DMS53 treated with DMSO at 0.1 percent for 48 hours (cell line): Measurements from ENCODE around the gene ZKSCAN3.
A peak's percentile ranks its signal among the peaks of the same experiment; 100 is the strongest.
"Not testable (repeated sequence)": the region's sequence is repeated elsewhere in the genome, so short reads cannot be mapped to it uniquely, and the experiment has no call there.

Experiments
- DNase-seq: peaks from one replicate; lab custom pipeline; 2025; ENCODE audit not compliant: unreplicated experiment; lab: John Stamatoyannopoulos, UW

ZKSCAN3 gene

DNA sequence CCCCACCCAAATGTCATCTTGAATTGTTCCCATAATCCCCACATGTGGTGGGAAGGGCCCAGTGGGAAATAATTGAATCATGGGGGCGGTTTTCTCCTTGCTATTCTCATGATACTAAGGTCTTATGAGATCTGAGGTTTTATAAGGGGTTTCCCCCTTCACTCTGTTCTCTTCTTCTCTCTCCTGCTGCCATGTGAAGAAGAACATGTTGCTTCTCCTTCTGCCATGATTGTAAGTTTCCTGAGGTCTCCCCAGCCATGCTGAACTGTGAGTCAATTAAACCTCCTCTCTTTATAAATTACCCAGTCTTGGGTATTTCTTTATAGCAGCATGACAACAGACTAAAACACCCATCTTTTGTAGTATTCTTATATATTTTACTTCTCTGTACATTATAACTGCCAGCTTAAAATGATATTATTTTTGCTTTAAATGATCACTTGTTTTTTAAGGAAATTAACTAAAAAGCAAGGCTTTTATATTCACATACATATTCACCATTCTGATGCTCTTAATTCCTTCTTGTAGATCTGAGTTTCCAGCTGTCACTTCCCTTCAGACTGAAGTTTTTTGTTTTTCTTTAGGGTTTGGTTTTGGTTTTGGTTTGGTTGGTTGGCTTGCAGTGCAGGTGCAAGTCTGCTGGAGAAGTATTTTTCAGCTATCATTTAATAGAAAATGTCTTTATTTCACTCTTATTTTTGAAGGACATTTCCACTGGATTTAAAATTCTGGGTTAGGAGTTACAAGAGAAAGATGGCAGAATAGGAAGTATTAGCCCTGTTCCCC, 9.2 kb upstream of the ZKSCAN3 start:
- no peak for DNase-seq

DNA sequence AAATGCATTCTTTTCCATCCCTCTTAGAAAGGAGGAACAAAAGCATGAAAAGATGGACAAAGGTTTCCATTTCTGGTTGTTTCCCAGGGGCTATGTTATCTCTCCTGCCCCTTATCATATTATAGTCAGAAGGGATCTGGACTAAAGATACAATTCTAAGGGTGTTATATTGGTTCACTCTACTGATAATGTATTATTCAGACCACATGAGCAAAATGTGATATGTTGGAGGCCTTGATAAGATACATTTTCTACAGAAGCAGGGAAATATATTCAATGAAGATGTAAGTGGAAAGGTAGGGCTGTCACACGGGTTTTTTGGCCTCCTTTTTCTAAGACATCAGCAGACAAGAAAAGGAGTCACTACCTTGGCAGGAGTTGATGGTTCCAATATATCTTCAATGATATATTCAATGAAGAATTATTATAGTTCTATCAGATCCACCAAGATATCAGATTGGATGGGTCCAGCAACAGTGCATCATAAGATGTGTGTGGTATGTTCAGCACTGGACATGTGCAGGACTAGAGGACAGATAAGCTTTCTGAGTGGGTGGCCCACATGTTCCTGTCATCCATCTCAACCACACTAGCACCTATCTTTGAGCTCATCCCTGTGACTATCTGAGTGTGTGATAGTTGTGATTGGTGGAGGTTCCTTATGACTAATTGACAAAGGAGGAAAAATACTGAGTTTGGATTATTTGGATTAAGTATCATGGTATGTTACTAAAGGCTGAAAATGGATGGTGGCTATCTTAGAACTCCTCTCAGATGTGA, 5.7 kb upstream of the ZKSCAN3 start:
- DNase-seq, result no peak

DNA sequence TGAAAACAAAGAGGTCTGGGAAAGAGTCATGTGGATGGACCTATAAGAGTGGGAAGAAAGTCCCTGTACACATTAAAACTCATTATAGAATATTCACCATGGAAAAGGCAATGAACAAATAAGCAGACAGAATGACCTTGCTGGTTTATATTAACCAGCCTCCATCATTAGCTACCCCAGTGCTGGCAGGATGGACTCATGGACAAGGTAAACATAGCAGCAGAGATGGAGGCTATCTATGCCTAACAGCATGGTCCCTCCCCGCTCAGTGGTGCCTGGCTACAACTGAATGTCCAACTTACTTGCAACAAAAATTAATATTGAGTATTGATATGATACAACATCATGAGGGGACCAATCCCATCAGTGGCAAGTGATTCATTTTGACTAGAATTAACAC, 4.5 kb upstream of the ZKSCAN3 start:
- no peak for DNase-seq

DNA sequence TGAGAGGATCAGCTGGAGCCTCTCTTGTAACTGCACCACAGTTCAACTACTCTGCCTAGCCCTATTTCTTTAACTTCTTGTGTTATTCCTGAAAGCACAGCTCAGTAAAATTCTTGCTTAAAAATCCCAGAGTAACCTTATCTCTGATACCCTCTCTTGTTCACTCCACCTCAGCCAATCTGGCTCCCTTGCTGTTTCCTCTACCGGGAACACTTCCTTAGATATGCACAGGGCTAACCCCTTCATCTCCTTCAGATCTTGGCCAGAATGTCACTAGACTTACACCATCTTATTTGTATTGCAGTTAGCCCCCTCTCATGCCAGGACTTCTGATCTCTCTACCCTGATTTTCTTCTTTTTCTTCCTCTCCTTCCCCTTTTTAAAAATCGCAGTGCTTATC, 2.6 kb upstream of the ZKSCAN3 start:
- DNase-seq, result no peak

DNA sequence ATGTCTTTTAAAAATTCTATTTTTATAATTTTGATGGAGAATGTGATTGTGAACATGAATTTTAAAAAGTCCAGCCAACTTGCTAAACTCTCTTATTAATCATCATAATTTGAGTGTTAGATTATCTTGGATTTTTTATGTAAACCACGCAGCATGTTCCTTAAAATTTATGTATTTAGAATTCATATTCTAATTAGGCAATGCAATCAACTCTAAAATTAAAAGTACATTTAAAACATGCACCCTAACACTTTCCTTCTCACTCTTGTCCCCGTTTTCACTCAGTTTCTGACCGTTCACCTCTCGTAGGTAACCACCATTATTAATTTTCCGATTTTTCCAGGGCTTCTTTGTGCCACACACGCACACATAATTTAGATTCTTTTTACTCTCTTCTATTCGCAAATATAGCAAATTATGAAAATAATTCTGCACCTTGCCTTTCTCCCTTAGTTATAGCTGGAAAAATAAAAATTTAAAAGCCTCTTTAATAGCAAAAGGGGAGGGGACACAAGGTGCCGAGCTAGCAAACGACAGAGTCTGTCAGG, 329 bp upstream of the ZKSCAN3 start:
- no peak for DNase-seq

DNA sequence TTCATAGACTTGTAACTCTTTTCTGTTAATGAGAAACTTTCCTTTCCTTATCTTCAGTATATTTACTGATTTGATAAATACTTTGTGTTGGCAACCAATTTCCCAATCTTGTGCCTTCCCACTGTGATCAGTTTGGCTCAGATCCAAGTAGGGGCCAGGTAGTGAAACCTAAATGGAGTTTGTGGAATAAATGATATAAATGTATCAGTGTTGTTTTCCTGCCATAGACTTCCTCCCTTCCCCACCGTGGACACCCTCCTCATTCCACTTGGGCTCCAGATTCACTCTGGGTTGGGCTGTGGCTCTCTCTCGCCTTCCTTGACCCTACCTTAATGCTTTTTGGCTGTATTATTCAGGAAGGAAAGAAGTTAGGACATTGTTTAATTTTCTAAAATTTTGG, 1.3 kb downstream of the ZKSCAN3 start:
- DNase-seq, result no peak

DNA sequence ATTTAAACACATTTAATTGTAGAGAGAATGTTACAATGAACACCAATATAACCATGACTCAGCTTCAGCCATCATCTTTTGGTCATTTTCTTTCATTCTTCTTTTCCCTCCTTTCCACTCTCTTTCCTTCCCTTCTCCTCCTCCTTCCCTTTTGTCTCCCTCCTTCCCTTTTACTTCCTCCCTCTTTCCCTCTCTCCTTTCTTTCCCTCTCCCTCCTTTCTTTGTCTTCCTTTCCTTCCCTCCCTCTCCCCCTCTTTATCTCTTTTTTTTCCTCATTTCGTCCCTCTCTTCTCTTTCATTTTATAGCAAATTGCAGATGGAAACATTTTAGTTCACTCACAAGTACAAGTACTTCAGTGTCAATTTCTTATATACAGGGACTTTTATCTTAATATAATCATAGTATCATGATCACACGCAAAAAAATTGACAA, 1.8 kb downstream of the ZKSCAN3 start:
- no peak for DNase-seq

DNA sequence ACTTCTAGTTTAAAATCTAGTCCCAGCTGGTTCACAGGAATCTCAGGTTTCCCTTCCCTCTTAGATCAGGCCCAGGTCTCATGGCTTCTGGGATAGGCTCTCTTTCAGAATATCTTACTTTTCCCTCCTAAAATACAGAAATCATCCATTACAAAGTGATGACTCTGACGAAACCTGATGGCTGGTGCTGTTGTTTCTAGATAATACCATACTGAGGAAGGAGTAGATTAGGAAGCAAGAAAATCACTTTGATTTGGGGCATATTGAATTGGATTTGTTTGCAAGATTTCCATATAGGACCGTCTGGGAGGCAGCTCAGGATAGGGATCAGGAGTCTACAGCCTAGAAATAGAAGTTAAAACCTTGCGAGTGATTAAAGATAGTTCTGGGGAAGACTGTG, 3.6 kb downstream of the ZKSCAN3 start:
- DNase-seq, result peak; percentile 25

DNA sequence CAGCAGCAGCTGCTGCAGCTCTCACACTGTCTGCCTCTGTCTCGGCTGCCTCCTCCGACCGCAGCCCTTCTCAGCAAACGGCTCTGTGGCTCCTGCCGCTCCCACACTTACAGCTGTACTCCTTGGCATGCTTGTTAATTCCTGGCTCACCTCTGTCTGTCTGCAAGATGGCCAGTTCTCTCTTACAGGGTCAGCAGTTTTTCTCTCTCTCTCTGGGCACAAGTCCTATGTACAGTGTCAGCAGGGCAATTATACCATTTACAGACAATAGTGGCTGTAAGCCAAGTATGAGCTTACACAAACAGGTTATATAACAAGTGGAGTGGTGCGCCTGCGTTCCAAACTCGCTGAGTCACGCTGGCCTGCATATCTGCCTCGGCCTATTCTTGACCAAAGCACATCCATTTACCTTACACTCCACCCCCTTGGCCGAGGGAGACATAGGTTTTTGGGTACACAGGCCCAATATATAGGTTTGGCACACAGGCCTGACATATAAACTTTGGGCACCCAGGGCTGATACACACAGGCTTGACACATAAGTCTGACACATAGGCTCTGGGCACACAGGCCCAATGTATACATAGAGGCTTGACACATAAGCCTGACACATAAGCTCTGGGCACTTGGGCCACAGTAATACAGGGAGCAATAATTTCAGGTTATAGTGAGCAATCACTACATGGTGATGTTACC, 4.4 kb downstream of the ZKSCAN3 start:
- DNase-seq, result peak; percentile 87

DNA sequence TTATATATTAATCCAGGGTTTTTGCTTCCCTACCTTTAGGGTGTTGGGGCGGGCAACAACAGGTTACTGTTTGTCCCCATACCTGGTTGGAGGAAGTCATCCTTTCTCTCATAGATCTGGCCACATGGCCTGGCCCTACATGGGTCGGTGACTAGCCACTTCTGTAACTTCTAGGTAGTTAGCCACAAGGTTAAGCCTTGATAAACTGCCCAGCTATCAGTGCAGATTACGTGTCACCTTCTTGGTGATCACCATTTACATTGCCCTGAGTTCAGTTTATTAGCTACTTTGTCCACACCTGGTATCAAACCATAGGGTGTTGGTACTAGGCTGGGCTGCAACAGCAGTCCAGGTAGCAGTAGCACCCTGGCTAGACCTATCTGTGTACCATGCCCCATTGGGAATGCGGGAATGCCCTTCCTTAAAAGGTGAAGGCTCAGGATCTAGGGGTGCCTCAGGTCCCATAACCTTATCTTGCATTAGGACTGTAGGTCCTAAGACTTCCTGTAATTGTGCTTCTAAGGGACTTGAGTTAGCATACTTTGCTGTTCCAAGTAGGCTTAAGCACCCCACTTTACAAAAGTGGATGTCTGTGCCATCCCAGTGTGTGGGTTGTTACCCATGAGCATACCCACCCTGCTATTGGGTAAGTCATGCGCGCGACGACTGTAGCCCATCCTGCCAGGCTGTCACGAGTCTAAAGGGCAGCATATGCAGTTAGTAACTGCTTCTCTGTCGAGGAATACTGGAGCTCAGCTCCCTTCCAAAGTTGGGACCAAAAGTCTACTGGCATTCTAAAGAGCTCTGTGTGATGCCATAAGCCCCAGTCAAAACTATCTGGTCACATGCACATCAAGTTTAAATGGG, 5.2 kb downstream of the ZKSCAN3 start:
- no peak for DNase-seq

DNA sequence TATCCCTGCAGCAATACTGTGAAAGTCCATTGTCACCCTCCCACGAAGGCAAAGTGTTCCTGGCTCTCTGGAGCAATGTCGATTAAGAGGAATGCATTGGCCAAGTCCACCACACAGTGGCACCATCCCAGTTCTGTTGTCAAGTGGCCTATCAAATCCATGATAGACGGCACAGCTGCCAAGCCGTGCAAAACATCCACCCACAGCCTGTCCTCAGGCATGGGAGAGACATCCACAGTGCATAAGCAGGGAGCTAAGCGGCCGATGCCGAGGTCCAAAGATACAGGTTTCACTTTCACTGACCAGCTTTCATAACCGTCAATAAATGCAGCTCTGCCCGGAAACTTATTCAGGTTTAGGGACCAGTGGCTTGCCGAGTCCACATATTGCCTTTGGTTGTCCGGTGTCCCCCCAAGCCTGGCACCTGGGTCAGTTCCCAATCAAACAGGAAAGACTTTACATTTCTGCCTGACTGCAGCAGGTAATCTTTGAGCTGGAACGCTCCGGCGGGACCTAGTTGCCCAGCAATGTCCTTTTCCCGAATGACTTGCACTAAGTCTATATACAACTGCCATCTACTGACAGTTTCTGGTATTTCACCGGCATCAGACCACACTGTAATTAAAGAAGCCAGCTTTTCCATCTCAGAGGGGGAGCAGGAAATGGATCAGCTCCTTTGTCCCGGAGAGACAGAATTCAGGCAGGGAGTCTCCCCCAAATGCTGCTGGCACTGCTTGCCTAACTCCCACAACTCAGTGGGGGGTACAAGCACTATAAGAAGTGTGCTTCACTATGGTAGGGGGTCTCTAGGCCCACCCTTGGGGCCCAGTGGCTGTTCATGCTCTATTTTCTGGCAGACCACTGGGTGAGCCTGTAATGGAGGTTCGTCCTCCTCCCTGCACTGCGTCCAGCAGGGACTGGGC, 6.3 kb downstream of the ZKSCAN3 start:
- DNase-seq, result peak; percentile 94

DNA sequence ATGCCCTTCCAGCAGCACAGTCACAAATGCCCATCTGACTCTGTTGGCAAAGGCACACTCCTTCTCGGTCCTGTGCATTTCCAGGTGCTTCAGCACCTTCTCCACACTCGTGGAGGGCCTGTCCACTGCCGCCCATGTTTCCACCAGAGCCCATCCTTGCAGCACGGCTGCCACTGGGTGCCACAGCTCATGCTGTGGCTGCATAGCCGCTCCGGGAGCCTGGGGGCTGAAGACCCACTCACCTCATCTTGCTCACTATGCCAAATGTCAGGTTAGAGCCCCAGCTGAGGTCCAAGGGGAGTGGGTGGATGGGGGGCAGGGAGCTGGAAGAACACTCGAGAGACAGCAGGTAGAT, 6.9 kb downstream of the ZKSCAN3 start:
- DNase-seq, result no peak

DNA sequence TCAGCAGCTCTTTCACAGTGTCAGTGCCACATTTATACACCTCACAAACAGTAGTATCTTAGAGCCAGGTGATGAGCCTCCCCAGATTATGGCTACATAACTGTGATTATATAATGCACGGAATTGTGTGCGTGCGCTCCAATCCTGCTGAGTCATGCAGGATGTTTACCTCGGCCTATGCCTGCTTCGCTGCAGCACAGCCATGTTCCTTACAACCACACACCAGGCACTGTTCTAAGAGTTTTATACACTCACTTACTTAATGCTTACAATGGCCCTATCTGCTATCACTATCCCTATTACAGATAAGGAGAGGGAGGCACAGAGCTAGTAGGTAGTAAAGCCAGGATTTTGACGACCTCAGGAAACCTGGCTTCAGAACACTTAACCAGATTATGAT, 7.3 kb downstream of the ZKSCAN3 start:
- no peak for DNase-seq

DNA sequence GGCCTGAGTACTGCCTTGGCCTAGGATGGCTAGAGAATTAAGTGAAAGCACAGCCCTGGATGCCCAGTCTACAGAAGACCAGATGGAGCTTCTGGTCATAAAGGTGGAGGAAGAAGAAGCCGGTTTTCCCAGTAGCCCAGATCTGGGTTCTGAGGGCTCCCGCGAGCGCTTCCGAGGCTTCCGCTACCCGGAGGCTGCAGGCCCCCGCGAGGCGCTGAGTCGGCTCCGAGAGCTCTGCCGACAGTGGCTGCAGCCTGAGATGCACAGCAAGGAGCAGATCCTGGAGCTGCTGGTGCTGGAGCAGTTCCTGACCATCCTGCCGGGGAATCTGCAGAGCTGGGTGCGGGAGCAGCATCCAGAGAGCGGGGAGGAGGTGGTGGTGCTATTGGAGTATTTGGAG, 9.8 kb downstream of the ZKSCAN3 start:
- DNase-seq, result not testable (repeated sequence)

DNA sequence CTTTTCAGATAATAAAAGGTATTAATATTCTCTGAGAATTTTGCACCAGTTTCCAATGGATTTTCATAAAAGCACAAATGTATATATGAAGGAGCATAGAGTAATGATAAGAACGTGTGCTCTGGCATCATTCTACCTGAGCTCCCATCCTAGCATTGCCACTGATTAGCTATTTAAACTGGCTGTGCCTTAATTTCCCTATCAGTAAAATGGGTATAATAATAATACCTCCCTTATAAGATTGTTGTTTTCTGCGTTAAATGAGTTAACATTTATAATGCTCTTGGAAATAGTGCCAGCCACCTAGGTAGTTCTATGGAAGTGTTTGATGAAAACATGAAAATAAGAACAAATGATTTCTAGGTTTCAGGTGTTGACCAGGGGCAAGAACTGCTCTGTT, 11.2 kb downstream of the ZKSCAN3 start:
- DNase-seq, result no peak

DNA sequence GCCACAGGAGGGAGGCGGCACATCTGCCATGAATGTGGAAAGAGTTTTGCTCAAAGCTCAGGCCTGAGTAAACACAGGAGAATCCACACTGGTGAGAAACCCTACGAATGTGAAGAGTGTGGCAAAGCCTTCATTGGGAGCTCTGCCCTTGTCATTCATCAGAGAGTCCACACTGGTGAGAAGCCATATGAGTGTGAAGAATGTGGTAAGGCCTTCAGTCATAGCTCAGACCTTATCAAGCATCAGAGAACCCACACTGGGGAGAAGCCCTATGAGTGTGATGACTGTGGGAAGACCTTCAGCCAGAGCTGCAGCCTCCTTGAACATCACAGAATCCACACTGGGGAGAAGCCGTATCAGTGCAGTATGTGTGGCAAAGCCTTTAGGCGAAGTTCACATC, 15.8 kb downstream of the ZKSCAN3 start:
- DNase-seq, result not testable (repeated sequence)

DNA sequence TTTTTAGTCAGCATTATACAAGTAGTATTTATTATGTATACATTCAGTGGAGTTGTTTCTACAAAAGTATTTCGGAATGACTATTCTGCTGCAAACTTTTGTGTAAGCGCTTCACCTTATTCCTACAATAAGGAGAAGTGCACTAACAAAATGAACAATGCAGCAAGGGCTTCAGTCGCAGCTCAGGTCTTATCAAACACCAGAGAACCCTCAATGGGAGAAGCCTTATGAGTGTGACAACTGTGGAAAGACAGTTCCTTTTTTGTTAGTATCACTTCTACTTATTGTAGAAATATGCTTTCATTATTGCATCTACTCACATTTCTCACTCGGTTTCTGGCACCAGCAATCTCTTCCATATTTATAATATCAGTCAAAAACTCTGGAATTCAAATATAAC, 18.8 kb downstream of the ZKSCAN3 start:
- no peak for DNase-seq

DNA sequence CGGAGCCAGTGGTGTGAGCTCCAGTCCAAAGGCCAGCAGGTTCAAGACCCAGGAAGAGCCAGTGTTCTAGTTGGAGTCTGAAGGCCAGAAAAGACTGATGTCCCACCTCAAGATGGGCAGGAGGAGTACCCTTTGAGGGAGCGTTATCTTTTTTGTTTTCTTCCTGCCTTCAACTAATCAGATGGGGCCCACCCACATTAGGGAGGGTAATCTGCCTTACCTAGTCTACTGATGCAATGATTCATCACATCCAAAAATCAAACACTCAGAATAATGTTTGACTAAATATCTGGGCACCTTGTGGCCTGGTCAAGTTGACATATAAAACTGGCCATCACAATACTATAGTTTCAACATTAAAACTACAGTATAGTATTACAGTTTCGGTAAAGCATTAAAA, 19.7 kb downstream of the ZKSCAN3 start:
- no peak for DNase-seq

DNA sequence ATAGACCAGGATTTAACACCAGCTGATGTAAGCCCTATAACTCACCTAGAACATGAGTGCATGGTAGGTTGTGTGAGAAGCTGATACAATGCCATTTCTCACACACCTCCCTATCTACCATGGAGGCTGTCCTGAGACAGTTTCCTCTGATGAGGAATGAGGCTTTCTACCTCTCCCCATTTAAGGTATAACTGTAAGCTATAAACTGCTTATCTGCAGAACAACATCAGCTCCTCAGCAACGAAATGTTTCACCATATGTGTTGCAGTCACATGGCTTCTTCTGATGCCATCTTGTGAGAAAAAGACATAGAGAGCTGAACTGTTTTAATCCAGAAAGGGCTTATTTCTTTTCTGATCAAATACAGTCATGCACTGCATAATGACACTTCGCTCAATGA, 20.7 kb downstream of the ZKSCAN3 start:
- no peak for DNase-seq

DNA sequence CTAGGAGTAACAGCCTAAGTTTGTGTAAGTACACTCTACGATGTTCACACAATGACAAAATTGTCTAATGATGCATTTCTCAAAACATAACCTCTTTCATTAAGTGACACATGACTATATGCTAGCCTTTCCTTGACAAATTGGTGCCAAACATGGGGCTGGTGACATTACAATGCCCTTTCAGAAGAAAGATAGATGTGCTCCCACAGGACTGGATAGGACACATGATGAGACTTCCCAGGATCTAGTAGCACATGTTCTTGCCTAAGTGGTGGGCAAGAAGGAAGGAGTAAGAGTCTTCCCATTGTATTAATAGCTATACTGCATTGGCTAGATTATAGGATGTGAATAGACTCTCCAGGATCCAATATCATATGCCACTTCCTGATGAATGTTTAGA, 21.5 kb downstream of the ZKSCAN3 start:
- DNase-seq, result no peak
